OCI-LY3 (cell line): ENCODE measurements around the gene ZXDA.

ENCODE experiments used
- CTCF ChIP-seq: fragments of 200-600, 300-600 bp; sonication (generic); IDR thresholded peaks from 2 replicates; pipeline ENCODE4 v1.5.1; 2014; ENCODE audit warnings: antibody characterized with exemption, low read length, low read depth
- EZH2phosphoT487 ChIP-seq: fragments of 200-600 bp; shearing (Covaris generic); IDR thresholded peaks from 2 replicates; pipeline ENCODE4 v1.6.1; 2018; ENCODE audit warnings: antibody characterized with exemption, mixed run types, low read depth

- TF ChIP-seq EZH2phosphoT487: no peak
- TF ChIP-seq CTCF: no peak
Measured at GRCh38 chrX:57902633-57903032, 7.6 kb downstream of the ZXDA start.
